Activated T-helper 17 cell treated with anti-CD3 and anti-CD28 coated beads, Interleukin-2, amount 50 U/mL, for 72 hours (primary cell): ENCODE data around the gene CENPP. TPM values are rescaled to one million over a fixed set of nuclear protein-coding genes. Genes with fewer than 3 reads are reported as not detected.

ENCODE experiments used
- ATAC-seq: fragments of 150-1000 bp; cut with Tn5 transposase; replicated peaks from 2 replicates; pipeline ENCODE4 v1.10.0; 2021; ENCODE audit warnings: mild to moderate bottlenecking, moderate library complexity
- H3K27ac Mint-ChIP-seq: one replicate; pipeline ENCODE4 v1.8.0; 2022; ENCODE audit warnings: mixed read lengths
- H3K27me3 Mint-ChIP-seq: one replicate; pipeline ENCODE4 v1.8.0; 2022; ENCODE audit warnings: mixed read lengths
- H3K36me3 Mint-ChIP-seq: one replicate; pipeline ENCODE4 v1.8.0; 2022; ENCODE audit warnings: low read depth, mild to moderate bottlenecking, mixed read lengths
- H3K4me1 Mint-ChIP-seq: one replicate; pipeline ENCODE4 v1.8.0; 2022; ENCODE audit warnings: mixed read lengths
- H3K4me3 Mint-ChIP-seq: one replicate; pipeline ENCODE4 v1.8.0; 2022; ENCODE audit warnings: mild to moderate bottlenecking, mixed read lengths
- H3K9me3 Mint-ChIP-seq: one replicate; pipeline ENCODE4 v1.8.0; 2022; ENCODE audit warnings: mixed read lengths
- total RNA-seq, 2 donors: library from RNA; stranded (reverse); gene quantifications; one replicate each; pipeline ENCODE4 v1.2.3, GENCODE V29; 2022

CENPP gene
- total RNA-seq, 2 donors from 2014 or later: 19.3 to 31.5 TPM

DNA sequence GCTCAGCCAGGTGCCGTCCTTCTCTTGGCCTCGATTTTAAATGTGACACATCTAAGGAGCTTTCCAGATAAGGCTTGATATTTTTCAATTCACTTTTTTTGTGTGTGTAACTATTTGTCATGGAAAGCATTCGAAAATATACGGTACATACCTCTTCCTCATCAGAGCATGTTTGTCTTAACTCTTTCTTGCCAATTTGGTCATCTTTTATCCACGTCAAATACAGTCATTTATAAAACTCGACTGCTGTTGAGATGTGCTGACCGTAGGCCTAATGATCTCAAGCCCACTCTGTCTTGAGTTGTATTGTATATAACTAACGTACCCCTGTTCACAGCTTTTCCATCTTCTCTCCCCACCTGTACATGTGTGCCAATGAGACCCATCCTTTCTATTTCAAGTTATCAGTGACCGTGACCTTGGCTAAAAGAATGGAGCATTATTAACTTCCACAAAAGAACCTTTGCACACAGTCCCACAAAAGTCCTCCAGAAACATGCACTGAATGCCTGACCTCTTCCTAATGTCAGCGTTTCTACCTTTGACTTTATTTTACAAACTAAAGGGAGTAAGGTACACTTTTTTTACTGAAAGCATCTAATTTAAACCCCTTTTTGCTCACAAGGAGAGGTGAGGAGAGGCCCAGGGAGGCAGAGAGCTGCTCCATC is 282.6 kb downstream of the CENPP start:
- ATAC-seq: no peak
- no peak overlapping the region for H3K27ac Mint-ChIP-seq

DNA sequence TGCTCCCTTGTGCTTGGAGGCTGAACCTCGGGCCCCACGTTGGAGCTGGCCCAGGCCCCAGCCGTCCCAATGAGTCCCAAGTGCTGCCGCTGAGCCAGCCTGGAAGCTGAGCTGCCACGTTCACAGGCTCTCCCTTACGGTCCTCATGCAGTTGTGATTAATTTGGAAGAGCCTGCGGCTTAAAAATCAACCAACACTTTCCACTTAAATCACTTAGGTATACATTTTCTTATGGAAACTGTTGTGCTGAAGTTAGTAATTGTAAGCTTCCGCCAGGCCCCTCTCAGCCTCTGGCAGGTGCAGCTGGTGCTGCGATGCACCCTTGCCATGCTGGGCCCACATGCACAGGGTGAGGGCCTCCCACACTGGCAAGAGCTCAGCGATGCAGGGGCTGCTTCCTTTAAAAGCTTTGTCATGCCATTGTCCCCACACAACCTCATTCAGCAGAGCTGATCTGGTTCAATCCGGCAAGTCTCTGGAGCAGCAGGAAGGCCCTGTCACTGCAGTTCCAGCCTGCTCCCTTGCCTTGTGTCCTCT is 283.2 kb downstream of the CENPP start:
- no peaks in the 10 kb centered on the region for H3K9me3 Mint-ChIP-seq
- no peak for ATAC-seq
- no peak overlapping the region for H3K27ac Mint-ChIP-seq

More for the DNA sequence above, 282.6 kb downstream of the CENPP start:
- H3K9me3 Mint-ChIP-seq: no peaks in the 10 kb centered on the region
- H3K4me3 Mint-ChIP-seq: no peak overlapping the region
- no peaks in the 10 kb centered on the region for H3K4me1 Mint-ChIP-seq
- peaks cover 12% of the 10 kb centered on the region for H3K36me3 Mint-ChIP-seq
- no peaks in the 10 kb centered on the region for H3K27me3 Mint-ChIP-seq

DNA sequence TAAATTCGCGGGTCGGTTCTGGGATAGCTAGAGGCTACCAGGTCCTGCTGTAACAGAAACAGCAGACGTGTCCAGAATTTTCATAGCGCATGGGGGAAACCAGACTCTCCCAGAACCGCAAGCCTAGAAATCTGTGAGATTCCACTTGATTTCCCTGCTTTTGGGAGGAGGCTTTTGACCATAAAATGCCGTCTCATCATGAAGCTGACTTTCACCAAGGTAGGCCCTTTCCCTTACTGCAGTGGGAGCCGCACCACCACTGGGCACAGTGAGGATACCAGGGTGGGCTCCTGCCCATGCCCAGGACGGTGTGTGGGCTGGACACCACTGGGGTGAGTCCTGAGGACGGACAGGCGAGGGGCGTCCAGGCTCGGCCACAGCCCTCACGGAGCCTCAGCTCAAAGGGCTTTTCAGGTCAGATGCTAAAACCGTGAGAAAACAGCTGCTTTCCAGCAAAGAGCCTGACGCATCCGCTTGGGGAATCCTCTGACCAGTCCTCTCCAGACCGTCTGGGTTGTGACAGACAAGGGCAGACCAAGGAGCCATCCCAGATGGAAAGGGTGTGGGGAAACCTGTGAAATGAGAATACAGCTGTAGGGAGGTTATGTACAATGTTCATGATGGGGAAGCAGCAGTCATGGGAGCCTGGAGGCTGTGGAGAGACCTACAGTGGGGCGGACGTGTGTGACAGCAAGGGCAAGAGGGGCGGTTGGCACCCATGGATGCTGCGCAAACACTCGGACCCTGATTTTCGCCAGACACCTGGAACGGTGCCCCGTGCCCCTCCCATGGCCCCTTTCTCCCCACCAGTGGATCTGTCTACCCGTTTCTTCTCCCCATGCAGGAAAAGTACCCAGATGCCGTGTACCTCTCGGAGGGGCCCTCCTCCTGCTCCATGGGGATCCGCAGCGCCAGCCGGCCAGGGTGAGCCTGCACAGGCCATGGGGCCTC is 285.0 kb downstream of the CENPP start:
- Mint-ChIP-seq H3K4me1 (no peaks in the 10 kb centered on the region), H3K36me3 (peaks cover 36% of the 10 kb centered on the region), H3K4me3 (no peak overlapping the region), H3K27ac (peak overlapping the region; percentile 33), H3K9me3 (no peaks in the 10 kb centered on the region), H3K27me3 (no peaks in the 10 kb centered on the region)
- no peak for ATAC-seq

More for the DNA sequence above, 283.2 kb downstream of the CENPP start:
- peaks cover 18% of the 10 kb centered on the region for H3K36me3 Mint-ChIP-seq
- no peaks in the 10 kb centered on the region for H3K4me1 Mint-ChIP-seq
- no peak overlapping the region for H3K4me3 Mint-ChIP-seq
- no peaks in the 10 kb centered on the region for H3K27me3 Mint-ChIP-seq

- H3K36me3 Mint-ChIP-seq: peaks cover 46% of the 10 kb centered on the region
- no peak for ATAC-seq
- H3K27ac Mint-ChIP-seq: peak overlapping the region; percentile 33
- H3K9me3 Mint-ChIP-seq: no peaks in the 10 kb centered on the region
- H3K27me3 Mint-ChIP-seq: no peaks in the 10 kb centered on the region
- no peak overlapping the region for H3K4me3 Mint-ChIP-seq
- no peaks in the 10 kb centered on the region for H3K4me1 Mint-ChIP-seq
Measured at GRCh38 chr9:92611621-92612285, 286.0 kb downstream of the CENPP start.

GRCh38 chr9:92612292-92612691 is 286.5 kb downstream of the CENPP start:
- H3K4me1 Mint-ChIP-seq: no peaks in the 10 kb centered on the region
- no peak for ATAC-seq
- H3K27me3 Mint-ChIP-seq: no peaks in the 10 kb centered on the region
- H3K27ac Mint-ChIP-seq: no peak overlapping the region
- H3K36me3 Mint-ChIP-seq: peaks cover 51% of the 10 kb centered on the region
- H3K9me3 Mint-ChIP-seq: no peaks in the 10 kb centered on the region
- H3K4me3 Mint-ChIP-seq: no peak overlapping the region

DNA sequence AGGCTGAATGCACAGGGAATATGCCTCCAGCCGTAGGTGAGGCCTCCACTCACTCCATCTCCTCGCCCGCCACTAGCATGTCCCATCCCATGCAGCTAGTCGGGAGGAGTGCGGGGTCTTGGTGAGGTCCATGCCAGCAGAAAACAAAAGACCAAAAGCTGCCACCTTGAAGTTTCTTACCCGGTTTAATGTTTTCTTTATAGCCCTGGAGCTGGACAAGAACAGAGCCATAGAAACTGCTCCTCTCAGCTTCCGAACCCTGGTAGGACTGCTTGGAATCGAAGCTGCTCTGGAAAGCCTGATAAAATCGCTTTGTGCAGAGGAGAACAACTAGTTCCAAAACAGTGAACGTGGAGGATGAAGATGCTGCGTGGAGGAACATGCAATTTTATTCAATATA is 287.1 kb downstream of the CENPP start:
- Mint-ChIP-seq H3K4me1 (no peaks in the 10 kb centered on the region), H3K27me3 (no peaks in the 10 kb centered on the region), H3K36me3 (peaks cover 56% of the 10 kb centered on the region), H3K4me3 (no peak overlapping the region), H3K9me3 (no peaks in the 10 kb centered on the region), H3K27ac (no peak overlapping the region)
- no peak for ATAC-seq

GRCh38 chr9:92613268-92614122 is 287.7 kb downstream of the CENPP start:
- Mint-ChIP-seq H3K27ac (no peak overlapping the region), H3K4me3 (no peak overlapping the region), H3K27me3 (no peaks in the 10 kb centered on the region), H3K36me3 (peaks cover 57% of the 10 kb centered on the region), H3K4me1 (no peaks in the 10 kb centered on the region), H3K9me3 (no peaks in the 10 kb centered on the region)
- ATAC-seq: no peak

GRCh38 chr9:92614123-92614510 is 288.4 kb downstream of the CENPP start:
- Mint-ChIP-seq H3K4me3 (no peak overlapping the region), H3K27ac (no peak overlapping the region), H3K27me3 (no peaks in the 10 kb centered on the region), H3K4me1 (no peaks in the 10 kb centered on the region), H3K9me3 (no peaks in the 10 kb centered on the region), H3K36me3 (peaks cover 63% of the 10 kb centered on the region)
- no peak for ATAC-seq

GRCh38 chr9:92614763-92615461 is 289.2 kb downstream of the CENPP start:
- Mint-ChIP-seq H3K27ac (no peak overlapping the region), H3K4me1 (no peaks in the 10 kb centered on the region)

DNA sequence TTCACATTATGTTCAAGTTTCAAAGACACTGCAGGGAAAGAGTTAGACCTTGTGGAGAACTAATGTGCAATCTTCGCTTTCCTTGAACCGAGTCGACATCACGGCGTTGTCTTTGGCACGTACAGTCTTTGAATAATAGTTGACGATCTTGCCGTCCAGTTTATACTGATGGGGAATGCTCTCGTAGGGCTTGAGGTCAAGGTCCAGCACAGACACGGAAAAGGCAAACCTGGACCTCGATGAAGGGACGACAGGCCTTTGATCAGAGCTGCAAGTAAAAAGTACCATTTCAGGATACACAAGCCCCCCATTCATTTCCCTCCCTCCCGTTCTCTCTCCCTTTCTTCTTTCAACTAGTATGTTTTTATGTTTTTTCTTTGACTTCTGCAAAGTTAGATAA is 290.0 kb downstream of the CENPP start:
- no peak for ATAC-seq
- Mint-ChIP-seq H3K36me3 (peaks cover 76% of the 10 kb centered on the region), H3K4me1 (no peaks in the 10 kb centered on the region), H3K4me3 (no peak overlapping the region), H3K9me3 (no peaks in the 10 kb centered on the region), H3K27ac (no peak overlapping the region), H3K27me3 (no peaks in the 10 kb centered on the region)

More at GRCh38 chr9:92614763-92615461, 289.2 kb downstream of the CENPP start:
- Mint-ChIP-seq H3K9me3 (no peaks in the 10 kb centered on the region), H3K27me3 (no peaks in the 10 kb centered on the region), H3K4me3 (no peak overlapping the region), H3K36me3 (peaks cover 70% of the 10 kb centered on the region)
- no peak for ATAC-seq

- no peak for ATAC-seq
- Mint-ChIP-seq H3K36me3 (peaks cover 76% of the 10 kb centered on the region), H3K27ac (no peak overlapping the region), H3K4me1 (no peaks in the 10 kb centered on the region), H3K27me3 (no peaks in the 10 kb centered on the region), H3K9me3 (no peaks in the 10 kb centered on the region), H3K4me3 (no peak overlapping the region)
Measured at GRCh38 chr9:92616199-92616641, 290.5 kb downstream of the CENPP start.

DNA sequence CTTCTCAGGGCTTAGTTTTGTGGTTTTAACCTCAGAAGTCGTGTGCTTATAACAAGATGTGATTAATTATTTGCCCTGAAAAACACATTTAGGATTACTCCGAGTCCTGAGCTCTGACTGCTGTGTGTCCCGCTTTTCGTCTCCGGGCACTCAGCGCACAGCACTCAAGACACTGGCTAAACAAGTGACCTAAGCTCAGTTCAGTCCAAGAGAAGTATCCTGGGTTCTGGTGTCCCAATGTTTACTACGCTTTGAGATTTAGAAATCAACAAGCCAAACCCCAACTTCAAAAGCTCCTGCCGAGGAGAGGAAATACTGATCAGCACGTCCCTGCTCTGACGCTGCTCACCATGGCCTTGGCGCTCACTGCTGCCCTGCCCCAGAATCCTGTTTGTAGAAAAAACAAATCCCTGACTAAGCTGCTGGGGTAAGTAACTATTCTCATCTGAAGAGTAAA is 290.9 kb downstream of the CENPP start:
- H3K9me3 Mint-ChIP-seq: no peaks in the 10 kb centered on the region
- H3K27me3 Mint-ChIP-seq: no peaks in the 10 kb centered on the region
- H3K4me3 Mint-ChIP-seq: no peak overlapping the region
- no peak overlapping the region for H3K27ac Mint-ChIP-seq
- H3K36me3 Mint-ChIP-seq: peaks cover 75% of the 10 kb centered on the region
- ATAC-seq: no peak
- no peaks in the 10 kb centered on the region for H3K4me1 Mint-ChIP-seq

GRCh38 chr9:92617195-92617813 is 291.6 kb downstream of the CENPP start:
- no peaks in the 10 kb centered on the region for H3K4me1 Mint-ChIP-seq
- peaks cover 78% of the 10 kb centered on the region for H3K36me3 Mint-ChIP-seq
- H3K27me3 Mint-ChIP-seq: no peaks in the 10 kb centered on the region
- no peak overlapping the region for H3K27ac Mint-ChIP-seq
- ATAC-seq: no peak
- H3K4me3 Mint-ChIP-seq: no peak overlapping the region
- no peaks in the 10 kb centered on the region for H3K9me3 Mint-ChIP-seq
